ENCODE measurements around the gene GPR75.
"Not testable (repeated sequence)": the region's sequence is repeated elsewhere in the genome, so short reads cannot be mapped to it uniquely, and the experiment has no call there.

The GPR75 gene

DNA sequence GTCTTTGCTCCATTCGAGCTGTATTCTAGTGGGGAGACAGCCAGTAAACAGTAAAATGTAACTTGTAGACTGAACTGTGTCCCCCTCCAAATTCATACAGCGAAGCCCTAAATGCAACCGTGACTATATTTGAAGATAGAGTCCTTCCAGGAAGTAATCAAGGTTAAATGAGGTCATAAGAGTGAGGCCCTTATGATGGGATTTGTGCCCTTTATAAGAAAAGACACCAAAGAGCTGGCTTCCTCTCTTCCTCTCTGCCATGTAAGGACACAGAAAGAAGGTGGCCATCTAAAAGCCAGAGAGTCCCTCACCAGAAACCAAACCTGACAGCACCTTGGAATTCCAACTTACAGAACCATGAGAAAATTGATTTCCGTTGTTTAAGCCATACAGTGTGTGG is 31.4 kb downstream of the GPR75 start:
- TF ChIP-seq, protein P1, sequence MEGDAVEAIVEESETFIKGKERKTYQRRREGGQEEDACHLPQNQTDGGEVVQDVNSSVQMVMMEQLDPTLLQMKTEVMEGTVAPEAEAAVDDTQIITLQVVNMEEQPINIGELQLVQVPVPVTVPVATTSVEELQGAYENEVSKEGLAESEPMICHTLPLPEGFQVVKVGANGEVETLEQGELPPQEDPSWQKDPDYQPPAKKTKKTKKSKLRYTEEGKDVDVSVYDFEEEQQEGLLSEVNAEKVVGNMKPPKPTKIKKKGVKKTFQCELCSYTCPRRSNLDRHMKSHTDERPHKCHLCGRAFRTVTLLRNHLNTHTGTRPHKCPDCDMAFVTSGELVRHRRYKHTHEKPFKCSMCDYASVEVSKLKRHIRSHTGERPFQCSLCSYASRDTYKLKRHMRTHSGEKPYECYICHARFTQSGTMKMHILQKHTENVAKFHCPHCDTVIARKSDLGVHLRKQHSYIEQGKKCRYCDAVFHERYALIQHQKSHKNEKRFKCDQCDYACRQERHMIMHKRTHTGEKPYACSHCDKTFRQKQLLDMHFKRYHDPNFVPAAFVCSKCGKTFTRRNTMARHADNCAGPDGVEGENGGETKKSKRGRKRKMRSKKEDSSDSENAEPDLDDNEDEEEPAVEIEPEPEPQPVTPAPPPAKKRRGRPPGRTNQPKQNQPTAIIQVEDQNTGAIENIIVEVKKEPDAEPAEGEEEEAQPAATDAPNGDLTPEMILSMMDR (IDR thresholded peaks at IDR 0.05; ENCODE audit: unreplicated experiment in 3 of 3): no peak
- Mint-ChIP-seq H3K36me3 (ENCODE audit: low read depth) (peaks cover 14% of the 10 kb centered on the region), H3K27me3 (ENCODE audit: low read depth) (no peaks in the 10 kb centered on the region), H3K27ac (no peak overlapping the region), H3K4me1 (peaks cover 4% of the 10 kb centered on the region), H3K4me3 (no peak overlapping the region), H3K9me3 (no peaks in the 10 kb centered on the region)

DNA sequence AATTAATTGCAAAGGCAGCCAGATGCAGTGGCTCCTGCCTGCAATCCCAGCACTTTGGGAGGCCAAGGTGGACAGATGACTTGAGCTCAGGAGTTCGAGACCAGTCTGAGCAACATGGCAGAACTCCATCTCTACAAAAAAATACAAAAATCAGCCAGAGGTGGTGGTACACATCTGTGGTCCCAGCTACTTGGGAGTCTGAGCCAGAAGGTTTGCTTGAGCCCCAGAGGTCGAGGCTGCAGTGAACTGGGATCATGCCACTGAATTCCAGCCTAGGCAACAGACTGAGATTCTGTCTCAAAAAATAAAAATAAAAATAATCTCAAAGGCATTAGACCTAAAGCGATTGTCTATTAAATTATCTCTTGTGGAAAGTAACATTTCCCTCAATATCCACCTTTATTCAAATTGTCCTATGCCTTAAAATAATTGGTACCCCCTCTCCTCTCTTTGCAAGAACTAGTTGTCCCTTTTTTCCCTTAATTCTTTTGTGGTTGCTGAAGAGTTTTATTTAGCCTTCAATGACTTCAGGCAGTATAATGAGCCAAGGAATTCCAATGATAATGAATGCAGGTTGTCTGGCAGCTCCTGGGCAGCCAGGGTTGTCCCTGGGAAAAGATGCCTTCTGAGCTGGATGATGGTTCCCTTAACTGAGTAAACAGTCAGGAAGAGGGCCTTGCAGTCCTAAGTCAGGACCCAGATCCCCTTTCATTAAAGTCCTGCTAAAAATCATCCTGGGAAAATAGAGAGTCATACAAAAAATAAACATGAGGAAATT is 32.2 kb downstream of the GPR75 start:
- H3K36me3 Mint-ChIP-seq (ENCODE audit: low read depth): peaks cover 19% of the 10 kb centered on the region
- H3K4me1 Mint-ChIP-seq: peaks cover 4% of the 10 kb centered on the region
- H3K27me3 Mint-ChIP-seq (ENCODE audit: low read depth): no peaks in the 10 kb centered on the region
- no peaks in the 10 kb centered on the region for H3K9me3 Mint-ChIP-seq
- TF ChIP-seq, protein P1 (IDR thresholded peaks at IDR 0.05; ENCODE audit: unreplicated experiment in 3 of 3): no peak
- no peak overlapping the region for H3K4me3 Mint-ChIP-seq
- no peak overlapping the region for H3K27ac Mint-ChIP-seq

DNA sequence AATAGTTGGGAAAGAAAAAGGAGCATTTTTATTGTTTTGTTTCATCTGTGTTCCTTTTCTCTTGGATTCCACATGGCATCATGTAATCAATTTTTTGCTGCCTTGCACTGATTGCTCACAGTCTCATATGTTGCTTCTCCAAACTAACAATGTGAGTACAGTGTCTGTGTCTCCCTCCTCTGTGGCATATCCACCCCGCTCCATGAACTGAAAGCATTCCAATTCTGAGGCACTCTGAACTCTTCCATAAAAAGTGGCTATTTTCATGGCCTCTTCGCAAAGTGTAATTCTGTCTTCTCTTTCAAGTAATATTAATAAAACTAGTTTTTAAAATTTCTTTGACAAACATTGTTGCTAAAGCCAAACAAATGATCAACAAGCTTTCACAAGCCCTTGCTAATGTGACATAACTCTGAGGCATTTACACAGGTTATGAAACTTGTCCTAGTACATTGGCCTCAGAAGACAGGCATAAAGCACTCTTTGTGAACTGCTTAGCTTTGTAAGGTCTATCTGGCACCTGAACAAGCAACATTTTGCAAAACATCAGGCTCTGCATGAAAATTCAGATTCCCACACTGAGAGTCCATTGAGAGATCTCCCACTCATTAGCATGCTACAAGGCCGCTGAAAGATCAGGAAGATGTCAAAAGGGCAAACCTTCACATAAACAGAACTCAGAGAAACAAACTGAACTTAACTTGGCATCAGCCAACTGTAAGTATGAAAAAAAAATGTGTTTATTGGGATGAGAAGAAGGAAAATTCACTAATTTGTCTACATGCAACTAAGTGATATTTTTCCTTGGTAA is 33.0 kb downstream of the GPR75 start:
- Mint-ChIP-seq H3K36me3 (ENCODE audit: low read depth) (peaks cover 19% of the 10 kb centered on the region), H3K9me3 (no peaks in the 10 kb centered on the region), H3K27me3 (ENCODE audit: low read depth) (no peaks in the 10 kb centered on the region), H3K27ac (peak overlapping the region in 1 of 3 experiments; percentile 13), H3K4me1 (peaks cover 4% of the 10 kb centered on the region), H3K4me3 (no peak overlapping the region)
- TF ChIP-seq, protein P1 (IDR thresholded peaks at IDR 0.05; ENCODE audit: unreplicated experiment in 3 of 3): no peak

DNA sequence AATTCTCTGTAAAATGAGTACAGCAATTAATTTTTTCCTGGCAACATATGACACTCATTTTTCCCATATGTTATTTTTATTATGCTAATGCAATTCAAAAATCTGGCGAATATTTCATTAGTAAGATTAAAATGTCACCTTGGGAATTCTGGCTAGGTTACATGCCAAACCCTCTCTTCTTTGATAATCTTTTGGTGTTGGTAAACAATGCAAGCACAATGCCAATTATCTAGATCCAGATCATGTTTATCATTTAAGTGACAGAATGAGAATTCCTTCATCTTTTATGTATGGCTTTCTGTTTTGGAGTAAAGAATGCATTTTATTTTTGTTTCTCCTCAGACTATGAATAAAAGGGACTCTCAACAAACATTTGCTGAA is 33.7 kb downstream of the GPR75 start:
- H3K4me1 Mint-ChIP-seq: peaks cover 4% of the 10 kb centered on the region
- H3K36me3 Mint-ChIP-seq (ENCODE audit: low read depth): peaks cover 14% of the 10 kb centered on the region
- no peaks in the 10 kb centered on the region for H3K9me3 Mint-ChIP-seq

DNA sequence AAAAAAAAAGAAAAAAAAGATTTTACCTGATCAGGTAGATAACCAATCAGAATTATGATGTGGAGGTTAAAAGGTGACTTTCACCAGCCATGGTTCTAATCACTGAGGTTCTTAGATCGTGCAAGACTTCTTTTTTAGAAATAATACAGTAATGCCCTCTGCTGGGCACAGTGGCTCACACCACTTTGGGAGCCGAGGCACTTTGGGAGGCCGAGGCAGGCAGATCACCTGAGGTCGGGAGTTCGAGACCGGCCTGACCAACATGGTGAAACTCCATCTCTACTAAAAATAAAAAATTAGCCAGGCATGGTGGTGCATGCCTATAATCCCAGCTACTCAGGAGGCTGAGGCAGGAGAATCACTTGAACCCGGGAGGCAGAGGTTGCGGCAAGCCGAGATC is 36.1 kb downstream of the GPR75 start:
- peaks cover 13% of the 10 kb centered on the region for H3K36me3 Mint-ChIP-seq (ENCODE audit: low read depth)
- not testable (repeated sequence) for H3K9me3 Mint-ChIP-seq

More for the DNA sequence above, 33.7 kb downstream of the GPR75 start:
- no peak overlapping the region for H3K27ac Mint-ChIP-seq
- H3K4me3 Mint-ChIP-seq: no peak overlapping the region
- no peaks in the 10 kb centered on the region for H3K27me3 Mint-ChIP-seq (ENCODE audit: low read depth)
- TF ChIP-seq, protein P1 (IDR thresholded peaks at IDR 0.05; ENCODE audit: unreplicated experiment in 3 of 3): no peak

DNA sequence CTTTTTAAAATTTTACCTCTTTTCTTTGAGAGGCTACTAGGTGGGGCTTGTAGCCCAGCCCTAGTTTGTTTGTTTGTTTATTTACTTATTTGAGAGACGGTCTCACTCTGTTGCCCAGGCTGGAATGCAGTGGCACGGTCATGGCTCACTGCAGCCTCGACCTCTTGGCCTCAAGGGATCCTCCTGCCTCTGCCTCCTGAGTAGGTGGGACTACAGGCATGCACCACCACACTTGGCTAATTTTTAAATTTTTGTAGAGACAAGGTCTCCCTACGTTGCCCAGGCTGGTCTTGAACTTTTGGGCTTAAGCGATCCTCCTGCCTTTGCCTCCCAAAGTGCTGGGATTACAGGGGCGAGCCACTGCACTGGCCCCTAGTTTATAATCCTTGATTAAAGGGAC is 38.0 kb downstream of the GPR75 start:
- peaks cover under 1% of the 10 kb centered on the region for H3K4me1 Mint-ChIP-seq
- H3K27me3 Mint-ChIP-seq (ENCODE audit: low read depth): no peaks in the 10 kb centered on the region
- H3K27ac Mint-ChIP-seq: no peak overlapping the region
- TF ChIP-seq, protein P1 (IDR thresholded peaks at IDR 0.05; ENCODE audit: unreplicated experiment in 3 of 3): no peak
- H3K36me3 Mint-ChIP-seq (ENCODE audit: low read depth): peaks cover 19% of the 10 kb centered on the region
- H3K9me3 Mint-ChIP-seq: no peaks in the 10 kb centered on the region
- H3K4me3 Mint-ChIP-seq: no peak overlapping the region

More for the DNA sequence above, 36.1 kb downstream of the GPR75 start:
- not testable (repeated sequence) for H3K4me1 Mint-ChIP-seq; H3K4me3 Mint-ChIP-seq; H3K27me3 Mint-ChIP-seq (ENCODE audit: low read depth); H3K27ac Mint-ChIP-seq

Measured in nephron (organoid).